ENCODE results near the gene ALPL.

Gene ALPL

GRCh38 chr1:21526441-21526840 lies 17.2 kb downstream of the ALPL start:
- Histone ChIP-seq H3K36me3 (ENCODE audit: control insufficient read depth, insufficient read depth, low read length) (no peaks in the 10 kb centered on the region), H3K4me1 (ENCODE audit: control insufficient read depth, insufficient read depth, low read length, poor library complexity, severe bottlenecking) (no peaks in the 10 kb centered on the region), H3K27ac (ENCODE audit: insufficient read depth, low read length, poor library complexity, severe bottlenecking) (no peak overlapping the region), H3K4me3 (ENCODE audit: insufficient read depth, low read depth, low read length, poor library complexity, severe bottlenecking) (no peak overlapping the region), H3K9me3 (ENCODE audit: control insufficient read depth, low read length) (no peaks in the 10 kb centered on the region), H3K27me3 (replicated peaks; ENCODE audit: control insufficient read depth, insufficient read depth, low read length, poor library complexity, severe bottlenecking) (no peaks in the 10 kb centered on the region)
- no peak for DNase-seq

DNA sequence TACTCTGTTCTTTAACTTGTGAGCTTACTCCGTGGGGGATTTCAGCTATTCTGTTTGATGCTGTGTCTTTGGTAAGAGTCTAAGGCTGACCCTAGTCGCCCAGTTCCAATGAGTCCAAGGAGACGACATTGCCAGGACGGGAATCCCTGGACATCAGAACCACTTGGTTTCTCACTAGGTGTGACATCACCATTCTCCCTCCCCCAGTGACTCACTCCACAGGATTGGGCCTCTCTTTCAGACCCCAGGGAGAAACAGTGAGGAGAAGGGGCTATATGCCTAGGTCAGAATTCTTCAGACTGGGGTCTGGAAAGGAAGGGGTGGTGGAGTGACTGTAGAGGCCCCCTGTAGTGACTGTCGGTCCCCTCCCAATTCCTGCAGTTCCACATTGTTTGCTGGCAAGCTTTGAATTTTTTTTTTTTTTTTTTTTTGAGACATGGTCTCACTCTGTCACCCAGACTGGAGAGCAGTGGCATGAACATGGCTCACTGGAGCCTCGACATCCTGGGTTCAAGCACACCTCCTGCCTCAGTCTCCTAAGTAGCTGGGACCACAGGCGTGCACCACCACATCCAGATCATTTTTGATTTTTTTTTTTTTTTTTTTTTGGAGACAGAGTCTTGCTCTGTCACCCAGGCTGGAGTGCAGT lies 21.3 kb downstream of the ALPL start:
- no peaks in the 10 kb centered on the region for H3K27me3 ChIP-seq (replicated peaks; ENCODE audit: control insufficient read depth, insufficient read depth, low read length, poor library complexity, severe bottlenecking)
- DNase-seq = no peak
- H3K4me3 ChIP-seq (ENCODE audit: insufficient read depth, low read depth, low read length, poor library complexity, severe bottlenecking) = no peak overlapping the region
- H3K36me3 ChIP-seq (ENCODE audit: control insufficient read depth, insufficient read depth, low read length) = no peaks in the 10 kb centered on the region
- no peaks in the 10 kb centered on the region for H3K4me1 ChIP-seq (ENCODE audit: control insufficient read depth, insufficient read depth, low read length, poor library complexity, severe bottlenecking)
- H3K27ac ChIP-seq (ENCODE audit: insufficient read depth, low read length, poor library complexity, severe bottlenecking) = no peak overlapping the region
- H3K9me3 ChIP-seq (ENCODE audit: control insufficient read depth, low read length) = no peaks in the 10 kb centered on the region

DNA sequence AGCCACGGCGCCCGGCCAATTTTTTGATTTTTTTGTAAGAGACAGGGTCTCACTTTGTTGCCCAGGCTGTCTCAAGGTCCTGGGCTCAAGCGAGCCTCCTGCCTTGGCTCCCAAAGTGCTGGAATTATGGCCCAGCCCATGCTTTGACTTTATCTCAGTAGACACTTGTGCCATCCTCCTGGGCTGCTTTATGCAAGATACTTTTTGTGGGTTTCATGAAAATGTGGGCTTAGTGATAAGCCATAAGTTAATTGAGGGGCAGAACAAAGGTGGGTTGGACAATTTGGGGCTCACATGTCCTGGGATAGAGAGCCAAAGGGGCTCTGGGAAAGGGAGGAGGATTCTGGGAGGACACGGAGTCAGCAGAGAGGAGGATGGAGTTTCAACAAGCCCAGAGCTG lies 22.0 kb downstream of the ALPL start:
- Histone ChIP-seq H3K4me1 (ENCODE audit: control insufficient read depth, insufficient read depth, low read length, poor library complexity, severe bottlenecking) (no peaks in the 10 kb centered on the region), H3K9me3 (ENCODE audit: control insufficient read depth, low read length) (no peaks in the 10 kb centered on the region), H3K4me3 (ENCODE audit: insufficient read depth, low read depth, low read length, poor library complexity, severe bottlenecking) (no peak overlapping the region), H3K27me3 (replicated peaks; ENCODE audit: control insufficient read depth, insufficient read depth, low read length, poor library complexity, severe bottlenecking) (no peaks in the 10 kb centered on the region), H3K27ac (ENCODE audit: insufficient read depth, low read length, poor library complexity, severe bottlenecking) (no peak overlapping the region), H3K36me3 (ENCODE audit: control insufficient read depth, insufficient read depth, low read length) (no peaks in the 10 kb centered on the region)
- DNase-seq = no peak

DNA sequence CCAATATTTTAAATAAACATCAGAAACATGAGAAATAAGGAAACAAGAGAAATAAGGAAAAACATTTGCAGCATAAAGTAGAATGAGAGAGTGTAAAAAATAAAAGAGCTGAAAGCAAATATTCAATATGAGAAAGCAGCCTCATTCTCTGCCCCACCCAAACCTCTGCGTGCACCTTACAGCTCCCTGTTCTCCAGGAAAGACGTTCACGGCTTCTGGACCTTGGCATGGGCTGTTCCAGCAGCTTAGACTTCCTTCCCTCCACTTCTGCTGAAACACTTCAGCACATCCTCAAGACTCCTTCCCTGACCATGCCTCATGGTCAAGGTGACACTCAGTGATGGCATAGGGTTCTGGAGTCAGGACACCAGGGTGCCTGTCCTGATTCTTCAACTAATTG lies 23.3 kb downstream of the ALPL start:
- no peak for DNase-seq
- Histone ChIP-seq H3K27ac (ENCODE audit: insufficient read depth, low read length, poor library complexity, severe bottlenecking) (no peak overlapping the region), H3K4me1 (ENCODE audit: control insufficient read depth, insufficient read depth, low read length, poor library complexity, severe bottlenecking) (no peaks in the 10 kb centered on the region), H3K4me3 (ENCODE audit: insufficient read depth, low read depth, low read length, poor library complexity, severe bottlenecking) (no peak overlapping the region), H3K27me3 (replicated peaks; ENCODE audit: control insufficient read depth, insufficient read depth, low read length, poor library complexity, severe bottlenecking) (no peaks in the 10 kb centered on the region), H3K9me3 (ENCODE audit: control insufficient read depth, low read length) (no peaks in the 10 kb centered on the region), H3K36me3 (ENCODE audit: control insufficient read depth, insufficient read depth, low read length) (no peaks in the 10 kb centered on the region)

DNA sequence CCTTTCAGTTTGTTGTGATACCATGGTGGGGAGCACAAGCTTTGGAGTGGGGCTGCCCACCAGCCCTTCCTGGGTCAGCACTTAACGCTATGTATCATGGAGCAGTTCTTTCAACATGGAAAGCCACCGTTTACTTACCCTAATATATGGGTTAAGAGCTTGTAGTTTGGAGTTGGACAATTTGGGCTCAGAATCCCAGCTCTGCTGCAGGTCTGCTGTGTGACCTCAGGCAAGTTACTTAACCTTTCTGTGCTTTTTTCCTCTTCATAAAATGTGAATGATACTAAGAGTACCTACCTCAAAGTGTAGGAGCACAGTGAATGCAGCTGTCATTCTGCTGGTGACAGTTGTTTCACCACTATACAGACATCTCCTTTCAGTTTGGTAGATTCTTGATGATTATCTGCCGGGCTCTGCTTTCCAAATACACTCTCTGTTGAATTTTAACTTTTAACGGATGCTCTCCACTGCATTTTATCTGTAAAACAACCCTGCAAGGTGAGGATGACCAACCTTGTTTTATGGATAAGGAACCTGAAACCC lies 23.8 kb downstream of the ALPL start:
- no peaks in the 10 kb centered on the region for H3K27me3 ChIP-seq (replicated peaks; ENCODE audit: control insufficient read depth, insufficient read depth, low read length, poor library complexity, severe bottlenecking)
- H3K4me1 ChIP-seq (ENCODE audit: control insufficient read depth, insufficient read depth, low read length, poor library complexity, severe bottlenecking) = no peaks in the 10 kb centered on the region
- no peaks in the 10 kb centered on the region for H3K9me3 ChIP-seq (ENCODE audit: control insufficient read depth, low read length)
- no peak overlapping the region for H3K27ac ChIP-seq (ENCODE audit: insufficient read depth, low read length, poor library complexity, severe bottlenecking)
- no peaks in the 10 kb centered on the region for H3K36me3 ChIP-seq (ENCODE audit: control insufficient read depth, insufficient read depth, low read length)
- no peak overlapping the region for H3K4me3 ChIP-seq (ENCODE audit: insufficient read depth, low read depth, low read length, poor library complexity, severe bottlenecking)
- no peak for DNase-seq

DNA sequence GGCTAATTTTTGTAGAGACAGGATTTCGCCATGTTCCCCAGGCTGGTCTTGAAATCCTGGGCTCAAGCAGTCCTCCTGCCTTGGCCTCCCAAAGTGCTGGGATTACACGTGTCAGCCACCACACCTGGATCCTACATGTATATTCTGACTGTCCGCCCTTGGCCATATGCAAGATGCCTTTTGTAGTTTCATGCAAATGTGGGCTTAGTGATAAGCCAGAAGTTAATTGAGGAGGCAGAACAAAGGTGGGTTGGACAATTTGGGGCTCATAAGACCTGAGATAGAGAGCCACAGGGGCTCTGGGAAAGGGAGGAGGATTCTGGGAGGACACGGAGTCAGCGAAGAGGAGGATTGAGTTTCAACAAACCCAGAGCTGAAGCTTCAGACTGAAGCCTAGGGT lies 24.9 kb downstream of the ALPL start:
- DNase-seq = no peak
- Histone ChIP-seq H3K4me1 (ENCODE audit: control insufficient read depth, insufficient read depth, low read length, poor library complexity, severe bottlenecking) (no peaks in the 10 kb centered on the region), H3K36me3 (ENCODE audit: control insufficient read depth, insufficient read depth, low read length) (no peaks in the 10 kb centered on the region), H3K4me3 (ENCODE audit: insufficient read depth, low read depth, low read length, poor library complexity, severe bottlenecking) (no peak overlapping the region), H3K27ac (ENCODE audit: insufficient read depth, low read length, poor library complexity, severe bottlenecking) (no peak overlapping the region), H3K9me3 (ENCODE audit: control insufficient read depth, low read length) (no peaks in the 10 kb centered on the region), H3K27me3 (replicated peaks; ENCODE audit: control insufficient read depth, insufficient read depth, low read length, poor library complexity, severe bottlenecking) (no peaks in the 10 kb centered on the region)

DNA sequence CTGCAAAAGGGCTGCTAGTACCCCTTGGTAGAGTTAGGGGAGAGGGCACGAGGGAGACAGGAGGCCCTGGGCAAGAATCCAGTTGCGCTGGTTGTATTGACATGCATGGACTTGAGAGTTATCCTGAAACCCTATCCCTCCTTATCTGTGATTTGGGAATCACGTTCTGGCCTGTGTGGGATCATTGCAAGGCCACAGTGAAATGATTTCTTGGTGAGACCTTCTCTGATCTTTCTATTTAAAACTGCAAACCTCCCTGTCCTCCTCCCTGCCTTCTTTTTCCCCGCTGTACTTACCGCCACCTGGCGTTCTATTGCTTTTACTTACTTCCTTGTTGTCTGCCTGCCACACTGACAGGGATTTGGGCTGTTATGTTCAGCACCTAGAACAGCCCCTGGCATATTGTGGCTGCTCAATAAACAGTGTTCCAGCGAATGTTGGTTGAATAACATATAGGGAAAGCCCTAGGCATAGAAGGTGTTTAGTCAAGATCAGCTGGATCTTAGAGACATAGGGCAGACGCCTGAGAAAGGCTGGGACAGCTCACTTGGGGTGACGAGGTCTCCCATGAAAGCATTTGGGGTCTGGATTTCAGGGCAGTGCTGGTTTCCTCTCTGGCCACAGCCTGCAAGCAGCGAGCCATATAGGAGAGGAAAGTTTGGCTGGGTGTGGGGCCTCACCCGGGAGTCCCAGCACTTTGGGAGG lies 25.6 kb downstream of the ALPL start:
- Histone ChIP-seq H3K27me3 (replicated peaks; ENCODE audit: control insufficient read depth, insufficient read depth, low read length, poor library complexity, severe bottlenecking) (no peaks in the 10 kb centered on the region), H3K36me3 (ENCODE audit: control insufficient read depth, insufficient read depth, low read length) (no peaks in the 10 kb centered on the region), H3K4me1 (ENCODE audit: control insufficient read depth, insufficient read depth, low read length, poor library complexity, severe bottlenecking) (no peaks in the 10 kb centered on the region), H3K9me3 (ENCODE audit: control insufficient read depth, low read length) (no peaks in the 10 kb centered on the region), H3K27ac (ENCODE audit: insufficient read depth, low read length, poor library complexity, severe bottlenecking) (no peak overlapping the region), H3K4me3 (ENCODE audit: insufficient read depth, low read depth, low read length, poor library complexity, severe bottlenecking) (no peak overlapping the region)
- no peak for DNase-seq

DNA sequence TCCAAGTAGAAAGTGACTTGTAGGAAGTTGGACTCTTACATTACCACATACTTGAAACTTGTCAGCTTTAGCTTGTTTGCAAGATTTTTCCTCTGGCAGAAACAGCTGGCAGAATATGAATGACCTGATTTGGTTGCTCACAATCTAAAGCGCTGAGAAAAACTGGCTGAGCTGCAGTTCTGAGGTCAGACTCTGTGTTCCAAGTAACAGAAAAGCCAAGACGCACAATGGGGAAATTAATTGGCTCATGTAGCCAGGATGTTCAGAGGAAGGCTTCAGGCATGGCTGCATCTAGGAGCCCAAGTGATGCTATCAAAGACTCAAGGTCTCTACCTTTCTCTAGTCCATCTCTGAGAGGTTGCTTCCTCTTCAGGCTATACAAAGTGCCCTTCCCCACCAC lies 27.0 kb downstream of the ALPL start:
- DNase-seq = no peak
- H3K27me3 ChIP-seq (replicated peaks; ENCODE audit: control insufficient read depth, insufficient read depth, low read length, poor library complexity, severe bottlenecking) = no peaks in the 10 kb centered on the region
- no peaks in the 10 kb centered on the region for H3K9me3 ChIP-seq (ENCODE audit: control insufficient read depth, low read length)
- H3K4me1 ChIP-seq (ENCODE audit: control insufficient read depth, insufficient read depth, low read length, poor library complexity, severe bottlenecking) = no peaks in the 10 kb centered on the region
- no peak overlapping the region for H3K27ac ChIP-seq (ENCODE audit: insufficient read depth, low read length, poor library complexity, severe bottlenecking)
- H3K36me3 ChIP-seq (ENCODE audit: control insufficient read depth, insufficient read depth, low read length) = no peaks in the 10 kb centered on the region
- no peak overlapping the region for H3K4me3 ChIP-seq (ENCODE audit: insufficient read depth, low read depth, low read length, poor library complexity, severe bottlenecking)

GRCh38 chr1:21537511-21537931 lies 28.3 kb downstream of the ALPL start:
- Histone ChIP-seq H3K27ac (ENCODE audit: insufficient read depth, low read length, poor library complexity, severe bottlenecking) (no peak overlapping the region), H3K4me1 (ENCODE audit: control insufficient read depth, insufficient read depth, low read length, poor library complexity, severe bottlenecking) (no peaks in the 10 kb centered on the region), H3K4me3 (ENCODE audit: insufficient read depth, low read depth, low read length, poor library complexity, severe bottlenecking) (no peak overlapping the region), H3K36me3 (ENCODE audit: control insufficient read depth, insufficient read depth, low read length) (no peaks in the 10 kb centered on the region), H3K9me3 (ENCODE audit: control insufficient read depth, low read length) (no peaks in the 10 kb centered on the region), H3K27me3 (replicated peaks; ENCODE audit: control insufficient read depth, insufficient read depth, low read length, poor library complexity, severe bottlenecking) (no peaks in the 10 kb centered on the region)
- DNase-seq = no peak

DNA sequence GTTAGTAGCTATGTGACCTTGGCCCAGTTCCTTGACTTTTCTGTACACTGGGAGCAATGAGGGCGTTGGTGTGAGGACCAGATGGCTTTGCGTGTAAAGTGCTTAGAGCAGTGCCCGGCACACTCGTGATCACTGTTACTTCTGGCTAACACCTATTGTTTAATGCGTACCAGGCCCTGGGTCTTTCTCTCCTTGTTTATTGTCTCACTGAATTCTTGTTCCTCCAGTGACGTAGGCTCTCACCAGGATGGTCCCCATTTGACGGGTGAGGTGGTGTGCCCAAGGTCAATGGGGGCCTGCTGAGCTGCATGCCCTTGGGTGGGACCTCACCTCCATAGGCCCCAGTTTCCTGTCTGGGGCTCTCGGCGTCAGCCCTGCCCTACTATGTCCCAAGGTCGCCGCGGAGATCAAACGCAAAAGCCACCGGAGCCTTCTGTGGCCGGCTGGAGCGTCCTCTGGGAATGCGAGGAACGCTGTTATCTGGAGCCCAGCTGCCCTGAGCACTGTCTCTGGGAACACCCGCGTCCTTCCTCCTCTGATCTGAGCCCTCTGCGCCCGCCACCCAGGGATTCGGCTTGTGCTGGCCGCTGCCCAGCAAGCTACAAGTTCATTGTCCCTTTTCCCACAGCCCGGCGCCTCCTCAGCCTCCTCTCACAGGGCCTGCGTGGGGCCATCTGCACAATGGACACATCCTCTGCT lies 28.9 kb downstream of the ALPL start:
- H3K4me3 ChIP-seq (ENCODE audit: insufficient read depth, low read depth, low read length, poor library complexity, severe bottlenecking) = no peak overlapping the region
- H3K27me3 ChIP-seq (replicated peaks; ENCODE audit: control insufficient read depth, insufficient read depth, low read length, poor library complexity, severe bottlenecking) = no peaks in the 10 kb centered on the region
- no peaks in the 10 kb centered on the region for H3K4me1 ChIP-seq (ENCODE audit: control insufficient read depth, insufficient read depth, low read length, poor library complexity, severe bottlenecking)
- H3K36me3 ChIP-seq (ENCODE audit: control insufficient read depth, insufficient read depth, low read length) = no peaks in the 10 kb centered on the region
- no peak for DNase-seq
- H3K9me3 ChIP-seq (ENCODE audit: control insufficient read depth, low read length) = no peaks in the 10 kb centered on the region
- no peak overlapping the region for H3K27ac ChIP-seq (ENCODE audit: insufficient read depth, low read length, poor library complexity, severe bottlenecking)
